Breast epithelium (tissue), 4 donors: ENCODE data around the gene WEE1. TPM values are rescaled to one million over a fixed set of nuclear protein-coding genes. Genes with fewer than 3 reads are reported as not detected.

Experiments used
- DNase-seq, 2 donors: peaks; one replicate each; pipeline ENCODE4 v3.0.0-alpha.2; 2019; ENCODE audit warnings: low spot score in 2 of 2
- H3K27ac ChIP-seq, 2 donors: fragments of 200-600 bp; sonication (generic) in 1 of 2; one replicate each; pipeline ENCODE4 v1.5.1; 2016 to 2019; ENCODE audit warnings: mild to moderate bottlenecking in 1 of 2
- H3K27me3 ChIP-seq, 2 donors: fragments of 200-600 bp; sonication (generic) in 1 of 2; one replicate each; pipeline versions ENCODE4 v1.5.1 to v1.6.0; 2017 to 2019; ENCODE audit warnings: control low read depth in 1 of 2, mild to moderate bottlenecking in 1 of 2
- H3K36me3 ChIP-seq: fragments of 200-600 bp; one replicate; pipeline ENCODE4 v1.5.1; 2019
- H3K4me1 ChIP-seq, 2 donors: fragments of 200-600 bp; sonication (generic); one replicate each; pipeline ENCODE4 v1.5.1; 2016 to 2019; ENCODE audit warnings: control low read depth in 1 of 2
- H3K4me3 ChIP-seq, 3 donors: fragments of 200-600 bp; sonication (generic); 1 replicate in 2 of 3; 2 replicates in 1 of 3; pipeline ENCODE4 v1.5.1; 2016 to 2019; ENCODE audit warnings: mild to moderate bottlenecking in 3 of 3, moderate library complexity in 2 of 3
- H3K9me3 ChIP-seq, 2 donors: fragments of 200-600 bp; sonication (generic) in 1 of 2; one replicate each; pipeline ENCODE4 v1.5.1; 2016 to 2019; ENCODE audit warnings: control low read depth in 1 of 2
- CTCF ChIP-seq, 3 donors: fragments of 450-650 bp; IDR thresholded peaks; one replicate each; pipeline ENCODE4 v1.5.1; 2016 to 2017; ENCODE audit warnings: antibody characterized with exemption in 3 of 3, mild to moderate bottlenecking in 3 of 3, moderate library complexity in 3 of 3
- POLR2A ChIP-seq: fragments of 450-650 bp; IDR thresholded peaks from one replicate; pipeline ENCODE4 v1.6.1; 2016; ENCODE audit warnings: antibody characterized with exemption, mild to moderate bottlenecking, moderate library complexity
- POLR2AphosphoS5 ChIP-seq, 3 donors: sonication (generic); formaldehyde crosslinking; IDR thresholded peaks; one replicate each; pipeline ENCODE4 v1.6.1; 2017; ENCODE audit warnings: antibody characterized with exemption in 3 of 3
- intact Hi-C: fragments of 100-400 bp; cut with DNase I; formaldehyde crosslinking; loops from one replicate; pipeline ENCODE4 v1.15.1; 2023; ENCODE audit warnings: low total_unique reads
- total RNA-seq, 3 donors: library from RNA; depleted of rRNA; stranded (reverse); fragments of >200 nt; gene quantifications; one replicate each; pipeline ENCODE4 v1.1.0, GENCODE V29; 2016

WEE1 gene
- 100 to 1,000 TPM in 1 of 3 donors, 10 to 100 TPM in 2; 25.0 to 128 (median 66.5) TPM for total RNA-seq

GRCh38 chr11:9573052-9573774 is at the start of gene WEE1:
TSS of gene WEE1 (plus strand) at chr11:9573670. CDS start at chr11:9573934, 264 bp downstream.
- no peaks in the 10 kb centered on the region for H3K4me1 ChIP-seq
- intact Hi-C loops, result no loop called here
- no peaks in the 10 kb centered on the region for H3K9me3 ChIP-seq

GRCh38 chr11:9524001-9524400 is 49.5 kb upstream of the WEE1 start:
- no peak for DNase-seq
- no peaks in the 10 kb centered on the region for H3K27me3 ChIP-seq
- intact Hi-C loops, result loop anchor here (2.0 kb wide), 1 partner anchor 33 kb away; no protein-coding TSS in a partner anchor

More at GRCh38 chr11:9573052-9573774, at the start of gene WEE1:
- Histone ChIP-seq H3K27me3 (no peaks in the 10 kb centered on the region), H3K36me3 (no peaks in the 10 kb centered on the region), H3K27ac (peak within 1 kb of the TSS; percentile 99), H3K4me3 (peak within 1 kb of the TSS; percentile 68 to 82 (median 72))
- TF ChIP-seq CTCF (IDR thresholded peaks at IDR 0.05) (peak in 1 of 3 donors; percentile 4), POLR2A (peak; percentile 74), POLR2AphosphoS5 (IDR thresholded peaks at IDR 0.05) (peak; percentile 63 to 91 (median 91))
- peak; percentile 98 to 99 for DNase-seq

GRCh38 chr11:9525116-9525515 is 48.4 kb upstream of the WEE1 start:
- Histone ChIP-seq H3K27me3 (no peaks in the 10 kb centered on the region), H3K36me3 (no peaks in the 10 kb centered on the region), H3K9me3 (no peaks in the 10 kb centered on the region), H3K27ac (no peak overlapping the region), H3K4me1 (peaks cover 5 to 7% of the 10 kb centered on the region in 2 donors), H3K4me3 (no peak overlapping the region)
- no peak for DNase-seq
- no peak for TF ChIP-seq POLR2AphosphoS5 (IDR thresholded peaks at IDR 0.05)
- TF ChIP-seq POLR2A, result no peak
- no peak for TF ChIP-seq CTCF (IDR thresholded peaks at IDR 0.05)
- intact Hi-C loops, result loop anchor here (2.0 kb wide), 1 partner anchor 34 kb away; no protein-coding TSS in a partner anchor

More at GRCh38 chr11:9524001-9524400, 49.5 kb upstream of the WEE1 start:
- Histone ChIP-seq H3K27ac (no peak overlapping the region), H3K36me3 (no peaks in the 10 kb centered on the region), H3K9me3 (no peaks in the 10 kb centered on the region), H3K4me1 (peaks cover 5 to 7% of the 10 kb centered on the region in 2 donors), H3K4me3 (no peak overlapping the region)
- no peak for TF ChIP-seq CTCF (IDR thresholded peaks at IDR 0.05)
- TF ChIP-seq POLR2A, result no peak
- no peak for TF ChIP-seq POLR2AphosphoS5 (IDR thresholded peaks at IDR 0.05)

GRCh38 chr11:9527481-9528135 is 45.9 kb upstream of the WEE1 start:
- Histone ChIP-seq H3K36me3 (no peaks in the 10 kb centered on the region), H3K9me3 (no peaks in the 10 kb centered on the region), H3K4me1 (peaks cover 5 to 7% of the 10 kb centered on the region in 2 donors), H3K27me3 (no peaks in the 10 kb centered on the region), H3K27ac (peak overlapping the region; percentile 74 to 75), H3K4me3 (no peak overlapping the region)
- intact Hi-C loops, result no loop called here
- DNase-seq, result no peak
- TF ChIP-seq CTCF (IDR thresholded peaks at IDR 0.05) (no peak), POLR2AphosphoS5 (IDR thresholded peaks at IDR 0.05) (peak in 1 of 3 donors; percentile 53), POLR2A (no peak)

- no peak overlapping the region for H3K4me3 ChIP-seq
- no peaks in the 10 kb centered on the region for H3K9me3 ChIP-seq
- peak overlapping the region in 1 of 2 donors; percentile 75 for H3K27ac ChIP-seq
- DNase-seq, result no peak
- peaks cover 5 to 7% of the 10 kb centered on the region in 2 donors for H3K4me1 ChIP-seq
- no peaks in the 10 kb centered on the region for H3K27me3 ChIP-seq
- H3K36me3 ChIP-seq, result no peaks in the 10 kb centered on the region
- intact Hi-C loops, result no loop called here
- no peak for TF ChIP-seq POLR2A
- no peak for TF ChIP-seq CTCF (IDR thresholded peaks at IDR 0.05)
- TF ChIP-seq POLR2AphosphoS5 (IDR thresholded peaks at IDR 0.05), result no peak
These were observed 45.4 kb upstream of the WEE1 start for GRCh38 chr11:9528136-9528501.
